HT1080 (cell line): ENCODE results near the gene TAS2R40. TPM values are rescaled to one million over a fixed set of nuclear protein-coding genes. Genes with fewer than 3 reads are reported as not detected.
"Not testable (repeated sequence)": the region's sequence is repeated elsewhere in the genome, so short reads cannot be mapped to it uniquely, and the experiment has no call there.

Experiments used
- DNase-seq: peaks from one replicate; pipeline ENCODE4 v3.0.0-alpha.2; 2015; ENCODE audit warnings: low read depth
- small RNA-seq: library from RNA; depleted of rRNA; stranded (forward); fragments of <200 nt; gene quantifications from one replicate; pipeline ENCODE3, GENCODE V24; 2014
- total RNA-seq: library from RNA; depleted of rRNA; stranded (reverse); fragments of >200 nt; shearing (Covaris generic); gene quantifications from 2 replicates; pipeline ENCODE4 v1.2.3, GENCODE V29; 2014; rRNA removed

The TAS2R40 gene
- total RNA-seq, 1 experiment from 2014 or later, result not detected

GRCh38 chr7:143248761-143249354 lies 27.0 kb downstream of the TAS2R40 start:
- DNase-seq, result no peak

- no peak for DNase-seq
Observed at GRCh38 chr7:143250199-143250598, 28.4 kb downstream of the TAS2R40 start.

DNA sequence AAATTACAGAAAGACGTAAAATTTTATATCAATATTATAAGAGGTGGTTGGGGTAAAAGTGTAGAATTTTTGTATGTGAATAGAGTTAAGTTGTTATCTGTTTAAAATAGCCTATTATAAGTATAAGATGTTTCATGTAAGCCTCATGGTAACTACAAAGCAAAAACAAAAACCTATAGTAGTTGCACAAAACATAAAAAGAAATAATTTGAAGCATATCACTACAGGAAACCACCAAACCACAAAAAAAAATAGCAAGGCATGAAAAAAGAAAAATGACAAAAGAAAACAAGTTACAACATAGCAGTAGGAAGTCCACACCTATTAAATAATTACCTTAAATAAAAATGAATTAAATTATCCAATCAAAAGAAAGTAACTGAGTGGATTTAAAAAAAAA lies 29.0 kb downstream of the TAS2R40 start:
- DNase-seq, result no peak

DNA sequence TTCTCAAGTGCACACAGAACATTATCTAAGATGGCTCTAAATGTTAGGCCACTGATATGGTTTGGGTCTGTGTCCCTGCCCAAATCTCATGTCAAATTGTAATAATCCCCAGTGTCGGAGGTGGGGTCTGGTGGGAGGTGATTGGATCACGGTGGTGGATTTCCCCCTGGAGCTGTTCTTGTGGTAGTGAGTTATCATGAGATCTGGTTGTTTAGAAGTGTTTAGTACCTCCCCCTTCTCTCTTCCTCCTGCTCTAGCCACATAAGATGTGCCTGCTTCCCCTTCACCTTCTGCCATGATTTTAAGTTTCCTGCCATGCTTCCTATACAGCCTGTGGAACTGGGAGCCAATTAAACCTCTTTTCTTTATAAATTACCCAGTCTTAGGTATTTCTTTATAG lies 30.2 kb downstream of the TAS2R40 start:
- no peak for DNase-seq

DNA sequence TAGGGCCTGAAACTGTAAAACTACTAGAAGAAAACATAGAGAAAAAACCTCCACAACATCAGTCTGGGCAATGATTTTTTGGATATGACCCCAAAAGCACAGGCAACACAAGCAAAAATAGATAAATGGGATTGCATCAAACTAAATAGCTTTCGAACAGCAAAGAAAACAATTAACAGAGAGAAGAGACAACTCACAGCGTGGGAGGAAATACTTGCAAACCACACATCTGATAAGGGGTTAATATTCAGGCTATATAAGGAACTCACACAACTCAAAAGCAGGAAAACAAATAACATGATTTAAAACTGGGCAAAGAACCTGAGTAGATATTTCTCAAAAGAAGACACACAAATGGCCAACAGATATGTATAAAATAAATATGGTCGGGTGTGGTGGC lies 33.7 kb downstream of the TAS2R40 start:
- no peak for DNase-seq

DNA sequence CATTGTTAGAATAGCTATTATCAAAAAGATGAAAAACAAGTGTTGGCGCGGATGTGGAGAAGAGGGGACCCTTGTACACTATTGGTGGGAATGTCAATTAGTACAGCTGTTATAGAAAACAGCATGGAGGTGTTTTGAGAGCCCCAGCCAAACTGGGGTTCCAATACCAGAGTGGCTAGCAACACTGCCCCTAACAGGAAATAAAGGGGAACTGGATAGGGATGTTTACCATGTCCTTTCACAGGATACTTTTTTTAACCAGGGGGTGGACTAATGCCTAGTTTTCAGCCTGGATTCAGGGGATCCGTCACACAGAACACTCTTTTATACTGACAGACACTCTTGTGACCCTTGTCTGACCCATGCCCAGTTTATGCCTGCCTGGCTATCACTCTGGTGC lies 34.5 kb downstream of the TAS2R40 start:
- DNase-seq, result no peak

- no peak for DNase-seq
Observed at GRCh38 chr7:143256932-143257331, 35.1 kb downstream of the TAS2R40 start.

DNA sequence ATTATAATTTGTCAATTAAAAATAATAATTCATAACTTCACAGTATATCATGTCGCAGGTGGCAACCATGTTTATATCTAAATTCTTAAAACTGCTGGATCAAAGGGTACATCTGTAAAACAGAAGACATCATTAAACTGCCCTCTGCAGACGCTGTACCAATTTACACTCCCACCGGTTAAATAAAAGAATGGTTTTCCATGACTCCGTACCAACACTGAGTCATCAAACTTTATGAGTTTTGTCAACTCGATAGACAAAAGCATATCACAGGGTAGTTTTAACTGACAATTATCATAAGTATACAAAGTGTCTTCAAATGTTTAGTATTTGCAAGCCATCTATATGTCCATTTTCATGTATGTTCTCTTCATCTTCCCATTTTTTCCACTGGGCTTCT lies 35.7 kb downstream of the TAS2R40 start:
- DNase-seq, result peak; percentile 25

GRCh38 chr7:143258831-143259230 lies 37.0 kb downstream of the TAS2R40 start:
- DNase-seq, result no peak

- no peak for DNase-seq
Observed at GRCh38 chr7:143259765-143260164, 37.9 kb downstream of the TAS2R40 start.

GRCh38 chr7:143261901-143262300 lies 40.1 kb downstream of the TAS2R40 start:
- DNase-seq, result no peak

DNA sequence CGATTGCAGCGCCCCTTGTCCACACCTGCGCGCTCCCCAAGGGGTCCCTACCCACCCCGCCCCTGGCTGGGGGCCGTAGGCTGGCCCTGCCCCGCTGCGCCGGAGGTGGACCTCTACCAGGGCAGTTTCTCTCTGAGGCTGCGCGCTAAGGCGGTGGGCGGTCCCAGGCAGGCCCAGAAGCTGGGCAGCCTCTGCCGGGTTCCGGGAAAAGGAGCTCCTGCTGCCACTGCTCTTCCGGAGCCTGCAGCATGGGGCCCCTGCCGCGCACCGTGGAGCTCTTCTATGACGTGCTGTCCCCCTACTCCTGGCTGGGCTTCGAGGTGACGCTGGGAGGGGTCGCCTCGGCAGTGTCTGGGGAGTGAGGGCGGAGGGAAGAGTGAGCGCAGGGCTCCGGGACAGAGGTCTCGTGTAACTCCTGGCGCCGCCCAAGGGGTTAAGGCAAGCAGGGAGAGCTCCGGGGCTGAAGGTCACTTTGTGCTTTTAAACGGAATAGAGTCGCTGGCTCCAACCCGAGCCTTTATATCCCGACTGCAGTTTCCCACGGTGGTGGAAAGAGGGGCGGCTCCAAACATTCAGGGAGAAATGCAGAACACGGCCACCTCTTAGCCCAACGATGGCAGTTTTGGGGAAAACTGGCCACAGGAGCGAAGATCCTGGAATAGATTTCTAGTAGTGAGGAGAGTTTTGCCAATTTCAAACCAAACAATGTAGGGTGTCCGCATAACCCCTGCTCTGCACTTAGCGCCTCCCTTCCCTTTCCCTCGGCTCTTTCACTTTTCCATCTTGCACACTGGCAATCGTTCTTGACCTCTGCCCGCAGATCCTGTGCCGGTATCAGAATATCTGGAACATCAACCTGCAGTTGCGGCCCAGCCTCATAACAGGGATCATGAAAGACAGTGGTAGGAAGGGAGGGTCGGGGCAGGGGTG lies 41.7 kb downstream of the TAS2R40 start, which contains the start of gene GSTK1:
TSS of gene GSTK1 (plus strand) at position 176 of the 930 bp plus-strand sequence. CDS start at position 249, 73 bp downstream.
- DNase-seq, result peak; percentile 69

GRCh38 chr7:143264196-143264568 lies 42.3 kb downstream of the TAS2R40 start:
- not testable (repeated sequence) for DNase-seq

DNA sequence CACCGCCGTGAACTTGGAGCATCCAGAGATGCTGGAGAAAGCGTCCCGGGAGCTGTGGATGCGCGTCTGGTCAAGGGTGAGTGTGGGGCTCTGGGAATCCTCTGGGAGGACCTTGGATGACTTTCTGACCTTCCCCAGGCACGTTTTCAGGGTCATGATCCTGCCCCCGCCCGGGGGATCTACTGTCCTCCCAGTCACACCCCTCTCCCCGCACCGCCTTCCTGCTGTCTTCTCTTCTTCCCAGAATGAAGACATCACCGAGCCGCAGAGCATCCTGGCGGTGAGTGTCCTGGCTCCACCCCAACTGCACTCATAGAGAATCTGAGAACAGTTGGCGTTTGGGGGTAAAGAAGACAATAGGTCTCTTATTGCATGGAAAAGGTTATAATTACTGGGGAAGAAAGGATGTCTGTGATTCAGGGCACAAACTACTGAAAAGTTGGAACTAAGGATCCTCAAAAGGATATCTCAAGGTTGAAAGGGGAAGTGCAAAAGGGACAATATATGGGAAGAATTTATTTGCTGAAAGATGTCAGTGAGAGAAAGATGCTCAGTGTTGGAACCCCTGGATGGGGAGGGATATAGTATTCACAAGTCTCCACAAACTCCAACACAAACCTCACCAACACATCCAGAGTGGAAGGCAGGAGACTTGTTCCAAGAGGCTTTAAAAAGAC lies 43.3 kb downstream of the TAS2R40 start:
- DNase-seq, result no peak

- no peak for DNase-seq
Observed at GRCh38 chr7:143269251-143269650, 47.4 kb downstream of the TAS2R40 start.

DNA sequence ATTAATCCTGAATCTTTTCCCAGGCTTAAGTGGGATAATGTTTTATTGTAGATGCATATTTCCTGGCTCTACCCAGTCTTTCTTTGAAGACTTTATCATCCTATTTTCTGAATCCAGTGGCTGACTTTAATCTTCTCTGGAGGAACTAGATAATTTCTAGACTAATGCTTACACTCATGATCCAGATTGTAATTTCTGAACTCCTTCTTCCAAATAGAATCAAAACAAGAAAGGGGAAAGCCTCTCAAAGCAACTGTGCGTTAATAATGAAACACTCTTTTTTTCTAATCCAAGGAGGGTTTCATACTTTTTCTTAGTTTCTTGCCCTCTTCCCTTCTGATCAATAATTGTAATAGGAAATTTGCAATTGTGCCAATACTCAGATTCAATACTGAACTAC lies 49.4 kb downstream of the TAS2R40 start:
- DNase-seq, result no peak

Small RNA genes within 50 kb of the gene (small RNA-seq; reads per million reads assigned to genes)
- not detected for gene AC073342.3

Other genes with a start within 250 kb of the TAS2R40 start
- not detected in 2 replicates for gene OR9A2, start 194.9 kb upstream of the TAS2R40 start, total RNA-seq
- gene OR6V1, start 169.7 kb upstream of the TAS2R40 start, total RNA-seq, result not detected in 2 replicates
- gene PIP, start 90.0 kb upstream of the TAS2R40 start, total RNA-seq, result not detected in 2 replicates
- not detected in 2 replicates for gene TAS2R39, start 38.6 kb upstream of the TAS2R40 start, total RNA-seq
- 90.4 and 91.5 TPM in 2 replicates for gene GSTK1, start 41.4 kb downstream of the TAS2R40 start, total RNA-seq
- gene TMEM139, start 62.9 kb downstream of the TAS2R40 start, total RNA-seq, result not detected in 2 replicates
- 7.0 and 12.6 TPM in 2 replicates for gene CASP2, start 66.3 kb downstream of the TAS2R40 start, total RNA-seq
- gene CLCN1, start 94.1 kb downstream of the TAS2R40 start, total RNA-seq, result not detected in 2 replicates
- 4.7 and 7.0 TPM in 2 replicates for gene FAM131B, start 140.7 kb downstream of the TAS2R40 start, total RNA-seq
- 98.8 and 165 TPM in 2 replicates for gene ZYX, start 159.3 kb downstream of the TAS2R40 start, total RNA-seq
- 0.31 TPM in 1 of 2 replicates, not detected in the other for gene EPHA1, start 186.8 kb downstream of the TAS2R40 start, total RNA-seq
- not detected in 2 replicates for gene TAS2R60, start 221.4 kb downstream of the TAS2R40 start, total RNA-seq